Uterus (tissue), 2 donors: ENCODE data around the gene NELL1.

Experiments used
- CTCF ChIP-seq, 4 experiments: fragments of 200-600 bp in 2 of 4; fragments of 450-650 bp in 2 of 4; sonication (generic) in 2 of 4; IDR thresholded peaks; one replicate each; pipeline ENCODE4 v1.5.1; 2016 to 2019; ENCODE audit warnings: antibody characterized with exemption in 4 of 4, mild to moderate bottlenecking in 2 of 4, moderate library complexity in 1 of 4
- POLR2A ChIP-seq, 2 donors: fragments of 450-650 bp; IDR thresholded peaks; one replicate each; pipeline ENCODE4 v1.6.1; 2016; ENCODE audit warnings: antibody characterized with exemption in 2 of 2, mild to moderate bottlenecking in 1 of 2, moderate library complexity in 1 of 2

GRCh38 chr11:21190181-21190580, 520.8 kb downstream of the NELL1 start:
- TF ChIP-seq POLR2A (IDR thresholded peaks at IDR 0.05) (no peak), CTCF (IDR thresholded peaks at IDR 0.05) (no peak)
